CD4-positive, alpha-beta T cell (primary cell): Measurements from ENCODE around the gene CSRP2. TPM values are rescaled to one million over a fixed set of nuclear protein-coding genes. Genes with fewer than 3 reads are reported as not detected.

Experiments used
- ATAC-seq: fragments of 200-7000 bp; cut with Tn5 transposase; one replicate; pipeline ENCODE4 v1.10.0; 2022; ENCODE audit warnings: mild to moderate bottlenecking; ENCODE audit not compliant: poor library complexity
- CTCF ChIA-PET: fragments of 350-600 bp; sonication (Branson Sonifier 250); formaldehyde crosslinking; loops from one replicate; lab custom pipeline; 2021; ENCODE audit warnings: antibody characterized with exemption, inconsistent platforms; lab: Charles Lee
- POLR2A ChIA-PET: fragments of 350-600 bp; sonication (Branson Sonifier 250); formaldehyde crosslinking; loops from one replicate; lab custom pipeline; 2021; ENCODE audit warnings: antibody characterized with exemption, inconsistent platforms; lab: Charles Lee
- DNase-seq, 14 experiments: peaks; one replicate each; pipeline ENCODE4 v3.0.0-alpha.2; 2013 to 2020; ENCODE audit warnings: mixed read lengths in 2 of 14
- H3K27ac ChIP-seq, 2 donors: one replicate each; pipeline versions ENCODE4 v1.5.1 to v1.7.0; 2013; ENCODE audit warnings: low read length in 2 of 2, low read depth in 1 of 2, mild to moderate bottlenecking in 1 of 2
- H3K27me3 ChIP-seq, 2 experiments: 1 replicate in 1 of 2; 2 replicates in 1 of 2; pipeline versions ENCODE4 v1.6.1 to v1.7.0; 2013; ENCODE audit warnings: low read length in 2 of 2, control low read depth in 1 of 2, mild to moderate bottlenecking in 1 of 2, moderate library complexity in 1 of 2; ENCODE audit not compliant: insufficient read depth in 2 of 2, control insufficient read depth in 1 of 2
- H3K36me3 ChIP-seq: one replicate; pipeline ENCODE4 v1.6.1; 2013; ENCODE audit warnings: low read length, control low read depth; ENCODE audit not compliant: insufficient read depth
- H3K4me1 ChIP-seq: one replicate; pipeline ENCODE4 v1.6.1; 2013; ENCODE audit warnings: low read length, control low read depth; ENCODE audit not compliant: insufficient read depth
- H3K4me3 ChIP-seq: one replicate; pipeline ENCODE4 v1.5.1; 2013; ENCODE audit warnings: mild to moderate bottlenecking, low read length, moderate library complexity
- H3K9me3 ChIP-seq, 2 experiments: 1 replicate in 1 of 2; 2 replicates in 1 of 2; pipeline versions ENCODE4 v1.6.1 to v1.7.0; 2013; ENCODE audit warnings: low read length in 2 of 2, mild to moderate bottlenecking in 2 of 2, control low read depth in 1 of 2, moderate library complexity in 1 of 2; ENCODE audit not compliant: control insufficient read depth in 1 of 2, insufficient read depth in 1 of 2
- H3K27ac Mint-ChIP-seq: one replicate; pipeline ENCODE4 v1.8.0; 2020; ENCODE audit warnings: mixed read lengths
- H3K27me3 Mint-ChIP-seq: one replicate; pipeline ENCODE4 v1.8.0; 2021; ENCODE audit warnings: mixed read lengths
- H3K36me3 Mint-ChIP-seq: one replicate; pipeline ENCODE4 v1.8.0; 2021; ENCODE audit warnings: low read depth, mixed read lengths
- H3K4me1 Mint-ChIP-seq: one replicate; pipeline ENCODE4 v1.8.0; 2021; ENCODE audit warnings: low read depth, mixed read lengths
- H3K4me3 Mint-ChIP-seq: one replicate; pipeline ENCODE4 v1.8.0; 2020; ENCODE audit warnings: mild to moderate bottlenecking, mixed read lengths
- H3K9me3 Mint-ChIP-seq: one replicate; pipeline ENCODE4 v1.8.0; 2020; ENCODE audit warnings: mixed read lengths
- CTCF ChIP-seq: fragments of 200-600 bp; IDR thresholded peaks from one replicate; pipeline ENCODE4 v1.8.0; 2022; ENCODE audit warnings: antibody characterized with exemption, mild to moderate bottlenecking
- intact Hi-C, 2 experiments: fragments of 100-400 bp; cut with DNase I in 1 of 2; cut with micrococcal nuclease in 1 of 2; formaldehyde crosslinking; loops; one replicate each; pipeline versions ENCODE4 v1.15.1 to v1.9.0; 2023 to 2025; cut with DNase I, micrococcal nuclease
- total RNA-seq, 174 experiments: library from RNA in 2 of 174; stranded (reverse) in 2 of 174; gene quantifications; one replicate each; pipeline ENCODE4 v1.2.3 and lab custom pipeline; 2021 to 2026

Gene CSRP2
- total RNA-seq, 2 experiments from 2014 or later, result not detected

DNA sequence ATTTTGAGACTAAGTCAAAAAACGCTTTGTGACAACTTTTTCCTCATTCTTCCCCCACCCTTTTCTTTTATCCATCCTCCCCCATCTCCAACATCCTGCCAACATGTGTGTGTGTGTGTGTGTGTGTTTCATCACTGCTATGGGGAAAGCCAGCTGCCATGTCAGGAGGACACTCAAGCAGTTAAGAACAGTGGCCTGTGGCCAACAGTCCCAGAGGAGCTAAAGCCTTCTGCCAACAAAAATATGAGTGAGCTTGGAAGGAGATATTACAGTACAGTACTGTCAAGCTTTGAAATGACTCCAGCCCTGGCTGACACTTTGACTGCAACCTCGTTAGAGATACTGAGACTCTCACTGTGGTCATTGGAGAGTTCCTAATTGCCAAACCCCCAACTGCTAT, 5.0 kb upstream of the CSRP2 start:
- Mint-ChIP-seq H3K4me1 (peaks cover 12% of the 10 kb centered on the region), H3K27me3 (peaks cover 29% of the 10 kb centered on the region), H3K9me3 (no peaks in the 10 kb centered on the region), H3K27ac (no peak overlapping the region), H3K4me3 (no peak overlapping the region), H3K36me3 (no peaks in the 10 kb centered on the region)
- ChIA-PET CTCF (no interaction called here), POLR2A (no interaction called here)
- intact Hi-C loops, result no loop called here
- no peak for ATAC-seq
- H3K27ac ChIP-seq, result no peak overlapping the region
- no peaks in the 10 kb centered on the region for H3K36me3 ChIP-seq
- no peak for TF ChIP-seq CTCF
- H3K27me3 ChIP-seq, result peaks cover 0 to 17% of the 10 kb centered on the region in 2 experiments
- peaks cover 0 to 5% of the 10 kb centered on the region in 2 experiments for H3K9me3 ChIP-seq
- H3K4me3 ChIP-seq, result no peak overlapping the region
- DNase-seq, result no peak
- peaks cover 6% of the 10 kb centered on the region for H3K4me1 ChIP-seq

- Mint-ChIP-seq H3K4me3 (no peak overlapping the region), H3K36me3 (no peaks in the 10 kb centered on the region), H3K27ac (no peak overlapping the region), H3K27me3 (peaks cover 31% of the 10 kb centered on the region), H3K9me3 (no peaks in the 10 kb centered on the region), H3K4me1 (peaks cover 13% of the 10 kb centered on the region)
- ATAC-seq, result no peak
- H3K9me3 ChIP-seq, result peaks cover 0 to 10% of the 10 kb centered on the region in 2 experiments
- no peak for TF ChIP-seq CTCF
- intact Hi-C loops, result no loop called here
- no peak overlapping the region for H3K27ac ChIP-seq
- H3K4me1 ChIP-seq, result peaks cover 13% of the 10 kb centered on the region
- no peak overlapping the region for H3K4me3 ChIP-seq
- H3K36me3 ChIP-seq, result no peaks in the 10 kb centered on the region
- H3K27me3 ChIP-seq, result peaks cover 5 to 21% of the 10 kb centered on the region in 2 experiments
- POLR2A ChIA-PET, result no interaction called here
- CTCF ChIA-PET, result no interaction called here
- DNase-seq, result no peak
Measured at GRCh38 chr12:76883151-76883550, 4.3 kb upstream of the CSRP2 start.

DNA sequence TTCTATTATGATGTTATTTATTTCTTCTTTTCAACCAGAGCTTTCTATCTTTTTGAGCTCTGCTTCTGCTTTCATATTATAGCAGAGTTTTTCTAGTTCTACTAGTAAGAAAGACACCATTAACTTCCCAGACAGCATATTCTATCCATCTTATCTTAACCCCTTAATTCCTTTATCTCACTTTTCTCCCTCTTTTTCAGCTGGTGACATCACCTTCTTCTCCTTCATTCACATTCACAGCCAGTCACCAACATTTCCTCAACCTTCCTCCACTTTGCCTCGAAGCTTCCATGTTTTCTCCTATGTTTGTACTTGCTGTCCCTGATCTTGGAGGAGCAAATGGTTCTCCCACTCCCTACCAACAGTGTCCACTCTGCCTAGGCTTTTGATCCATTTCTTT, 3.5 kb upstream of the CSRP2 start:
- ChIA-PET CTCF (no interaction called here), POLR2A (no interaction called here)
- ATAC-seq, result no peak
- peaks cover 16% of the 10 kb centered on the region for H3K4me1 ChIP-seq
- H3K36me3 Mint-ChIP-seq, result no peaks in the 10 kb centered on the region
- H3K9me3 Mint-ChIP-seq, result no peaks in the 10 kb centered on the region
- no peak overlapping the region for H3K27ac Mint-ChIP-seq
- no peak for DNase-seq
- no peak overlapping the region for H3K27ac ChIP-seq
- intact Hi-C loops, result no loop called here
- peaks cover 11 to 24% of the 10 kb centered on the region in 2 experiments for H3K27me3 ChIP-seq
- H3K36me3 ChIP-seq, result no peaks in the 10 kb centered on the region
- TF ChIP-seq CTCF, result no peak
- H3K27me3 Mint-ChIP-seq, result peaks cover 39% of the 10 kb centered on the region
- H3K4me1 Mint-ChIP-seq, result peaks cover 21% of the 10 kb centered on the region
- no peak overlapping the region for H3K4me3 Mint-ChIP-seq
- H3K9me3 ChIP-seq, result peaks cover 0 to 12% of the 10 kb centered on the region in 2 experiments
- H3K4me3 ChIP-seq, result no peak overlapping the region
